ENCODE results near the gene LDLR. TPM values are rescaled to one million over a fixed set of nuclear protein-coding genes. Genes with fewer than 3 reads are reported as not detected.

The LDLR gene
- 10 to 100 TPM; 93.0 to 97.1 TPM for total RNA-seq

GRCh38 chr19:11089254-11090013, at the start of gene LDLR:
LDLR (plus strand) TSS chr19:11089463; CDS start chr19:11089549, 86 bp downstream.
- Mint-ChIP-seq H3K27ac (peak within 1 kb of the TSS; percentile 99), H3K27me3 (no peaks in the 10 kb centered on the region), H3K4me3 (peak within 1 kb of the TSS; percentile 97), H3K4me1 (peaks cover 53% of the 10 kb centered on the region), H3K36me3 (ENCODE audit: low read depth) (peaks cover 34% of the 10 kb centered on the region), H3K9me3 (no peaks in the 10 kb centered on the region)
- POLR2A ChIA-PET = interaction anchor here (0.6 to 1.2 kb wide), 4 partner anchors 8 to 1470 kb away, joined by 3 to 5 read pairs (median 4); no protein-coding TSS in a partner anchor
- CTCF ChIA-PET = interaction anchor here (0.6 to 1.6 kb wide), 3 partner anchors 14 to 393 kb away, joined by 3 to 4 read pairs (median 3); no protein-coding TSS in a partner anchor
- peak; percentile 94 for DNase-seq

GRCh38 chr19:11041194-11041593, 48.1 kb upstream of the LDLR start:
- DNase-seq = no peak
- H3K36me3 Mint-ChIP-seq (ENCODE audit: low read depth) = peaks cover 43% of the 10 kb centered on the region
- peaks cover 5% of the 10 kb centered on the region for H3K4me1 Mint-ChIP-seq
- no peak overlapping the region for H3K4me3 Mint-ChIP-seq
- H3K27me3 Mint-ChIP-seq = no peaks in the 10 kb centered on the region
- no peaks in the 10 kb centered on the region for H3K9me3 Mint-ChIP-seq
- H3K27ac Mint-ChIP-seq = no peak overlapping the region
- ChIA-PET CTCF (no interaction called here), POLR2A (no interaction called here)

GRCh38 chr19:11041966-11042627, 47.2 kb upstream of the LDLR start:
- DNase-seq = no peak
- Mint-ChIP-seq H3K27me3 (no peaks in the 10 kb centered on the region), H3K9me3 (no peaks in the 10 kb centered on the region), H3K27ac (peak overlapping the region; percentile 26), H3K4me3 (no peak overlapping the region), H3K36me3 (ENCODE audit: low read depth) (peaks cover 37% of the 10 kb centered on the region), H3K4me1 (peaks cover 4% of the 10 kb centered on the region)
- CTCF ChIA-PET = no interaction called here
- POLR2A ChIA-PET = no interaction called here

GRCh38 chr19:11044431-11044830, 44.8 kb upstream of the LDLR start:
- Mint-ChIP-seq H3K4me1 (peaks cover 23% of the 10 kb centered on the region), H3K9me3 (no peaks in the 10 kb centered on the region), H3K27me3 (no peaks in the 10 kb centered on the region), H3K27ac (no peak overlapping the region), H3K36me3 (ENCODE audit: low read depth) (peaks cover 32% of the 10 kb centered on the region), H3K4me3 (no peak overlapping the region)
- POLR2A ChIA-PET = no interaction called here
- no peak for DNase-seq
- CTCF ChIA-PET = interaction anchor here (0.6 to 2.0 kb wide), 2 partner anchors 9 to 86 kb away, joined by 5 to 10 read pairs; no protein-coding TSS in a partner anchor

GRCh38 chr19:11045536-11045935, 43.7 kb upstream of the LDLR start:
- peaks cover 35% of the 10 kb centered on the region for H3K36me3 Mint-ChIP-seq (ENCODE audit: low read depth)
- H3K4me1 Mint-ChIP-seq = peaks cover 34% of the 10 kb centered on the region
- CTCF ChIA-PET = interaction anchor here (2.0 kb wide), 1 partner anchor 10 kb away, joined by 10 read pairs; no protein-coding TSS in a partner anchor
- no peaks in the 10 kb centered on the region for H3K27me3 Mint-ChIP-seq
- H3K27ac Mint-ChIP-seq = peak overlapping the region; percentile 22
- POLR2A ChIA-PET = no interaction called here
- H3K4me3 Mint-ChIP-seq = no peak overlapping the region
- H3K9me3 Mint-ChIP-seq = no peaks in the 10 kb centered on the region
- DNase-seq = no peak

- Mint-ChIP-seq H3K27ac (peak overlapping the region; percentile 31), H3K4me1 (peaks cover 39% of the 10 kb centered on the region), H3K36me3 (ENCODE audit: low read depth) (peaks cover 32% of the 10 kb centered on the region), H3K9me3 (no peaks in the 10 kb centered on the region), H3K27me3 (no peaks in the 10 kb centered on the region), H3K4me3 (no peak overlapping the region)
- ChIA-PET POLR2A (no interaction called here), CTCF (interaction anchor here (0.6 to 1.1 kb wide), 2 partner anchors 11 to 521 kb away, joined by 3 to 4 read pairs; no protein-coding TSS in a partner anchor)
- DNase-seq = no peak
Measured at GRCh38 chr19:11046605-11047354, 42.5 kb upstream of the LDLR start.

- H3K4me1 Mint-ChIP-seq = peaks cover 39% of the 10 kb centered on the region
- no peak overlapping the region for H3K4me3 Mint-ChIP-seq
- POLR2A ChIA-PET = no interaction called here
- no peaks in the 10 kb centered on the region for H3K27me3 Mint-ChIP-seq
- CTCF ChIA-PET = interaction anchor here (0.6 to 1.4 kb wide), 4 partner anchors 12 to 997 kb away, joined by 4 to 7 read pairs (median 4); no protein-coding TSS in a partner anchor
- H3K27ac Mint-ChIP-seq = peak overlapping the region; percentile 62
- H3K9me3 Mint-ChIP-seq = no peaks in the 10 kb centered on the region
- H3K36me3 Mint-ChIP-seq (ENCODE audit: low read depth) = peaks cover 26% of the 10 kb centered on the region
- DNase-seq = no peak
Measured at GRCh38 chr19:11047866-11048265, 41.4 kb upstream of the LDLR start.

- peak overlapping the region; percentile 97 for H3K27ac Mint-ChIP-seq
- POLR2A ChIA-PET = no interaction called here
- no peak overlapping the region for H3K4me3 Mint-ChIP-seq
- CTCF ChIA-PET = interaction anchor here (0.9 kb wide), 1 partner anchor 15 kb away, joined by 4 read pairs; no protein-coding TSS in a partner anchor
- peaks cover 16% of the 10 kb centered on the region for H3K36me3 Mint-ChIP-seq (ENCODE audit: low read depth)
- H3K27me3 Mint-ChIP-seq = no peaks in the 10 kb centered on the region
- no peak for DNase-seq
- peaks cover 39% of the 10 kb centered on the region for H3K4me1 Mint-ChIP-seq
- H3K9me3 Mint-ChIP-seq = no peaks in the 10 kb centered on the region
Measured at GRCh38 chr19:11050323-11051114, 38.7 kb upstream of the LDLR start.

- POLR2A ChIA-PET = no interaction called here
Measured at GRCh38 chr19:11053817-11054195, 35.5 kb upstream of the LDLR start.

GRCh38 chr19:11054200-11054599, 35.1 kb upstream of the LDLR start:
- peaks cover 9% of the 10 kb centered on the region for H3K36me3 Mint-ChIP-seq (ENCODE audit: low read depth)
- CTCF ChIA-PET = no interaction called here
- no peak overlapping the region for H3K4me3 Mint-ChIP-seq
- no peak for DNase-seq
- POLR2A ChIA-PET = no interaction called here
- peaks cover 19% of the 10 kb centered on the region for H3K4me1 Mint-ChIP-seq
- no peak overlapping the region for H3K27ac Mint-ChIP-seq
- H3K9me3 Mint-ChIP-seq = no peaks in the 10 kb centered on the region
- no peaks in the 10 kb centered on the region for H3K27me3 Mint-ChIP-seq

More at GRCh38 chr19:11053817-11054195, 35.5 kb upstream of the LDLR start:
- peaks cover 23% of the 10 kb centered on the region for H3K4me1 Mint-ChIP-seq
- H3K4me3 Mint-ChIP-seq = no peak overlapping the region
- CTCF ChIA-PET = no interaction called here
- no peak for DNase-seq
- no peaks in the 10 kb centered on the region for H3K9me3 Mint-ChIP-seq
- H3K36me3 Mint-ChIP-seq (ENCODE audit: low read depth) = peaks cover 9% of the 10 kb centered on the region
- no peaks in the 10 kb centered on the region for H3K27me3 Mint-ChIP-seq
- no peak overlapping the region for H3K27ac Mint-ChIP-seq

GRCh38 chr19:11054628-11055027, 34.6 kb upstream of the LDLR start:
- CTCF ChIA-PET = no interaction called here
- H3K9me3 Mint-ChIP-seq = no peaks in the 10 kb centered on the region
- POLR2A ChIA-PET = no interaction called here
- peak overlapping the region; percentile 41 for H3K27ac Mint-ChIP-seq
- no peak overlapping the region for H3K4me3 Mint-ChIP-seq
- peaks cover 15% of the 10 kb centered on the region for H3K4me1 Mint-ChIP-seq
- no peaks in the 10 kb centered on the region for H3K27me3 Mint-ChIP-seq
- DNase-seq = no peak
- peaks cover 6% of the 10 kb centered on the region for H3K36me3 Mint-ChIP-seq (ENCODE audit: low read depth)

GRCh38 chr19:11058246-11059030, 30.8 kb upstream of the LDLR start:
- CTCF ChIA-PET = no interaction called here
- H3K9me3 Mint-ChIP-seq = no peaks in the 10 kb centered on the region
- H3K4me1 Mint-ChIP-seq = no peaks in the 10 kb centered on the region
- POLR2A ChIA-PET = no interaction called here
- no peak overlapping the region for H3K27ac Mint-ChIP-seq
- no peak overlapping the region for H3K4me3 Mint-ChIP-seq
- no peaks in the 10 kb centered on the region for H3K27me3 Mint-ChIP-seq
- no peak for DNase-seq
- H3K36me3 Mint-ChIP-seq (ENCODE audit: low read depth) = peaks cover 6% of the 10 kb centered on the region
